Measurements from ENCODE around the gene LUZP2. TPM values are rescaled to one million over a fixed set of nuclear protein-coding genes. Genes with fewer than 3 reads are reported as not detected.

Gene LUZP2
- total and polyA plus RNA-seq, 9 of the 15 experiments (the other 6 are each of a cell fraction or from before 2014, with no cell fraction given): not detected

- H3K4me3 ChIP-seq: no peak overlapping the region
- no peaks in the 10 kb centered on the region for H3K9me1 ChIP-seq (ENCODE audit: control insufficient read depth, insufficient read depth, low read length)
- H3K9me3 ChIP-seq (replicated peaks; ENCODE audit: control insufficient read depth, insufficient read depth, low read depth, low read length): no peaks in the 10 kb centered on the region
- WGBS (ENCODE audit: insufficient coverage, low coverage, missing lambda C conversion rate): 7% methylated on average over 2 of the region's 2 CpGs
- intact Hi-C loops (cut with micrococcal nuclease): no loop called here
- H4K20me1 ChIP-seq (replicated peaks; ENCODE audit: control insufficient read depth, insufficient read depth, low read length): no peaks in the 10 kb centered on the region
- TF ChIP-seq TAL1 (IDR thresholded peaks at IDR 0.05) (no peak), GTF3C2 (IDR thresholded peaks at IDR 0.05; ENCODE audit: borderline replicate concordance, extremely low read depth, insufficient read length) (no peak), NR0B1 (IDR thresholded peaks at IDR 0.05; ENCODE audit: partially characterized antibody) (no peak), RHOXF2B (CRISPR knock-in tag; conservative IDR thresholded peaks at IDR 0.05) (no peak), IRF1 (CRISPR knock-in tag; IDR thresholded peaks at IDR 0.05; ENCODE audit: borderline replicate concordance) (no peak)
- in situ Hi-C loops (cut with MboI): no loop called here
- no peak overlapping the region for H2AFZ ChIP-seq (ENCODE audit: low read depth, low read length)
- no peaks in the 10 kb centered on the region for H3K4me1 ChIP-seq (replicated peaks in 1 of 2; ENCODE audit: control insufficient read depth in 2 of 2, insufficient read depth in 2 of 2, low read length in 2 of 2)
- ChIA-PET POLR2A (no interaction called here), CTCF (ENCODE audit: low intra/inter-chr PET ratio) (no interaction called here)
- ATAC-seq (no peak), DNase-seq (ENCODE audit: extremely low read depth in 1 of 4, low spot score in 3 of 4) (no peak), FAIRE-seq (no peak)
- no peaks in the 10 kb centered on the region for H3K79me2 ChIP-seq (ENCODE audit: control insufficient read depth, insufficient read depth, low read length)
- H3K4me2 ChIP-seq (ENCODE audit: insufficient read depth, low read length): no peak overlapping the region
- H3K36me3 ChIP-seq (ENCODE audit: control insufficient read depth, insufficient read depth, low read length): no peaks in the 10 kb centered on the region
- H3K27me3 ChIP-seq (ENCODE audit: control insufficient read depth in 2 of 2, insufficient read depth in 2 of 2, low read length in 2 of 2): no peaks in the 10 kb centered on the region
- H3K9ac ChIP-seq (ENCODE audit: insufficient read depth in 1 of 2, low read depth in 2 of 2, low read length in 2 of 2): no peak overlapping the region
- BruUV-seq (replicated peaks): no TSS peak
- no peak overlapping the region for H3K27ac ChIP-seq (ENCODE audit: extremely low read depth, low read depth, low read length)
Measured at GRCh38 chr11:25039165-25039564, 542.3 kb downstream of the LUZP2 start.
